Smooth muscle cell (in vitro differentiated cells): ENCODE data around the gene AGO1. TPM values are rescaled to one million over a fixed set of nuclear protein-coding genes. Genes with fewer than 3 reads are reported as not detected.

Experiments
- DNase-seq: peaks from one replicate; lab custom pipeline; 2025; ENCODE audit not compliant: unreplicated experiment; lab: John Stamatoyannopoulos, UW
- H2AFZ ChIP-seq: fragments of 200-600 bp; sonication (generic); 2 replicates; pipeline ENCODE4 v1.6.0; 2016; ENCODE audit warnings: antibody characterized with exemption, low read depth, mild to moderate bottlenecking
- H3F3A ChIP-seq: fragments of 200-600 bp; sonication (generic); 2 replicates; pipeline ENCODE4 v1.6.0; 2017; ENCODE audit warnings: antibody characterized with exemption, low read depth
- H3K27ac ChIP-seq: fragments of 200-600 bp; sonication (generic); 2 replicates; pipeline ENCODE4 v1.5.1; 2016; ENCODE audit warnings: low read depth, mild to moderate bottlenecking
- H3K27me3 ChIP-seq: fragments of 200-600 bp; sonication (generic); 2 replicates; pipeline ENCODE4 v1.6.1; 2016; ENCODE audit warnings: low read depth, mild to moderate bottlenecking
- H3K36me3 ChIP-seq: fragments of 200-600 bp; sonication (generic); 2 replicates; pipeline ENCODE4 v1.5.1; 2016; ENCODE audit warnings: low read depth
- H3K4me1 ChIP-seq: fragments of 200-600 bp; sonication (generic); 2 replicates; pipeline ENCODE4 v1.5.1; 2016; ENCODE audit warnings: low read depth
- H3K4me2 ChIP-seq: fragments of 200-600 bp; sonication (generic); 2 replicates; pipeline ENCODE4 v1.6.0; 2016; ENCODE audit warnings: mild to moderate bottlenecking
- H3K4me3 ChIP-seq: fragments of 200-600 bp; sonication (generic); 2 replicates; pipeline ENCODE4 v1.5.1; 2016; ENCODE audit warnings: mild to moderate bottlenecking
- H3K79me2 ChIP-seq: fragments of 200-600 bp; sonication (generic); 2 replicates; pipeline ENCODE4 v1.6.0; 2016; ENCODE audit warnings: low read depth, mild to moderate bottlenecking
- H3K9ac ChIP-seq: fragments of 200-600 bp; sonication (generic); 2 replicates; pipeline ENCODE4 v1.6.0; 2016; ENCODE audit warnings: low read depth
- H3K9me3 ChIP-seq: fragments of 200-600 bp; sonication (generic); replicated peaks from 2 replicates; pipeline ENCODE4 v1.5.1; 2016; ENCODE audit warnings: low read depth
- H4K20me1 ChIP-seq: fragments of 200-600 bp; sonication (generic); 2 replicates; pipeline ENCODE4 v1.6.0; 2016; ENCODE audit warnings: low read depth
- WGBS: methylation state at CpG from one replicate; pipeline ENCODE4 v1.1.7; 2016; ENCODE audit warnings: low lambda C conversion rate; 5-methylcytosine and 5-hydroxymethylcytosine counted together
- polyA plus RNA-seq: library from polyadenylated mRNA; unstranded; fragments of >200 nt; fragmentation: Nextera tagmentation; extraction: Ambion mirVana; gene quantifications from 2 replicates; pipeline ENCODE4 v1.2.1, GENCODE V29; 2016
- total RNA-seq: library from RNA; depleted of rRNA; stranded (reverse); fragments of >200 nt; gene quantifications from 2 replicates; pipeline ENCODE4 v1.2.3, GENCODE V29; 2014
- TF ChIP-seq, protein P1 (sequence below): fragments of 200-600 bp; sonication (generic); IDR thresholded peaks from 2 replicates; pipeline ENCODE4 v1.5.1; 2017; ENCODE audit warnings: borderline replicate concordance, mild to moderate bottlenecking, antibody characterized with exemption; ENCODE audit not compliant: insufficient read depth, poor library complexity, severe bottlenecking

The AGO1 gene
- total and polyA plus RNA-seq, 2 experiments from 2014 or later = 4.9 to 10.8 TPM

DNA sequence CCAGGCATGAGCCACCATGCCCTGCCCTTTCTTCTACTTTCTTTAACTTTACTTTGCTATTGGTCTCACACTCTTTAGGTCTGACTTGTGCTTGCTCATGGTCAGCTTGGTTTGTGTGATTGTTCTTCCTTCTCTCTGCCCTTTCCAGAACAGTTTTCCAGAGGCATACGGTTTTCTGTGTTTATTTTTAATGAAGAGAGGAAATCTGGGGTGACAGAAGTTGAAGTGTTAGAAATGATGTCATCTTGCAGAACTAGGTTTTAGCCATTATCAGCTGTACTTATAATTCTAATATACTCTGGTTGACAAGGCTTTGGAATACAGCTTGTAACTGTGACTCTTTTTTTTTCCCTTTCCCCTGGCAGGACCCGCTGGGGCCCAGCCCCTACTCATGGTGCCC, 62.3 kb downstream of the AGO1 start:
- Histone ChIP-seq H2AFZ (no peak overlapping the region), H3K4me2 (no peak overlapping the region), H3K27ac (peak overlapping the region; percentile 23), H3K4me1 (no peaks in the 10 kb centered on the region), H3K79me2 (peaks cover 97% of the 10 kb centered on the region), H3F3A (no peaks in the 10 kb centered on the region), H3K9ac (no peak overlapping the region), H3K36me3 (no peaks in the 10 kb centered on the region), H3K9me3 (no peaks in the 10 kb centered on the region), H3K27me3 (no peaks in the 10 kb centered on the region), H4K20me1 (peaks cover 95% of the 10 kb centered on the region), H3K4me3 (no peak overlapping the region)
- DNase-seq = no peak
- TF ChIP-seq, protein P1, sequence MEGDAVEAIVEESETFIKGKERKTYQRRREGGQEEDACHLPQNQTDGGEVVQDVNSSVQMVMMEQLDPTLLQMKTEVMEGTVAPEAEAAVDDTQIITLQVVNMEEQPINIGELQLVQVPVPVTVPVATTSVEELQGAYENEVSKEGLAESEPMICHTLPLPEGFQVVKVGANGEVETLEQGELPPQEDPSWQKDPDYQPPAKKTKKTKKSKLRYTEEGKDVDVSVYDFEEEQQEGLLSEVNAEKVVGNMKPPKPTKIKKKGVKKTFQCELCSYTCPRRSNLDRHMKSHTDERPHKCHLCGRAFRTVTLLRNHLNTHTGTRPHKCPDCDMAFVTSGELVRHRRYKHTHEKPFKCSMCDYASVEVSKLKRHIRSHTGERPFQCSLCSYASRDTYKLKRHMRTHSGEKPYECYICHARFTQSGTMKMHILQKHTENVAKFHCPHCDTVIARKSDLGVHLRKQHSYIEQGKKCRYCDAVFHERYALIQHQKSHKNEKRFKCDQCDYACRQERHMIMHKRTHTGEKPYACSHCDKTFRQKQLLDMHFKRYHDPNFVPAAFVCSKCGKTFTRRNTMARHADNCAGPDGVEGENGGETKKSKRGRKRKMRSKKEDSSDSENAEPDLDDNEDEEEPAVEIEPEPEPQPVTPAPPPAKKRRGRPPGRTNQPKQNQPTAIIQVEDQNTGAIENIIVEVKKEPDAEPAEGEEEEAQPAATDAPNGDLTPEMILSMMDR = no peak
- 50% methylated on average over 2 of the region's 2 CpGs for WGBS

- no peaks in the 10 kb centered on the region for H3K4me1 ChIP-seq
- no peaks in the 10 kb centered on the region for H3K36me3 ChIP-seq
- no peaks in the 10 kb centered on the region for H3K27me3 ChIP-seq
- DNase-seq = no peak
- WGBS = 22% methylated on average over 2 of the region's 2 CpGs
- no peak overlapping the region for H3K9ac ChIP-seq
- H3K9me3 ChIP-seq = no peaks in the 10 kb centered on the region
- no peak overlapping the region for H3K4me3 ChIP-seq
- H3K79me2 ChIP-seq = peaks cover 95% of the 10 kb centered on the region
- H4K20me1 ChIP-seq = peaks cover 94% of the 10 kb centered on the region
- no peaks in the 10 kb centered on the region for H3F3A ChIP-seq
- no peak overlapping the region for H3K4me2 ChIP-seq
- TF ChIP-seq, protein P1 = no peak
- no peak overlapping the region for H2AFZ ChIP-seq
- no peak overlapping the region for H3K27ac ChIP-seq
These were observed 64.5 kb downstream of the AGO1 start for GRCh38 chr1:35947547-35947946.

DNA sequence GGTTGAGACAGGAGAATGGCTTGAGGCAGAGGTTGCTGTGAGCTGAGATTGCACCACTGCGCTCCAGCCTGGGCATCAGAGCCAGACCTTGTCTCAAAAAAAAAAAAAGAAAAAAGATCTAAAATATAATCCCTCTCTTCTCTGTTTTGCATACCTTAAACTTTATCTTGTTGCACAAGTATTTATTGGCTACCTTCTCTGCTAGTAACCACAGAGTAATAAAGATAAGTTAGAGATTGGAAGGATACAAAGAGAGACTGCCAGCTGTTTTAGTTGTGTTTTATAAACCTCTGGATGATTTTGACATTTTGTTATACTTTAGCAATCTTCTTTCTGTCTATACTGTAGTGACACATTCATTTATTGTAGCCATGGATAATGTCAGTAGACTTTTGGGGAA, 75.5 kb downstream of the AGO1 start:
- TF ChIP-seq, protein P1 = no peak
- H3K9ac ChIP-seq = no peak overlapping the region
- H3K9me3 ChIP-seq = no peaks in the 10 kb centered on the region
- H3K27ac ChIP-seq = no peak overlapping the region
- no peaks in the 10 kb centered on the region for H3F3A ChIP-seq
- H4K20me1 ChIP-seq = peaks cover 80% of the 10 kb centered on the region
- H3K36me3 ChIP-seq = no peaks in the 10 kb centered on the region
- 85% methylated on average over 1 of the region's 1 CpG for WGBS
- no peak for DNase-seq
- H3K4me2 ChIP-seq = no peak overlapping the region
- no peak overlapping the region for H2AFZ ChIP-seq
- no peaks in the 10 kb centered on the region for H3K4me1 ChIP-seq
- H3K27me3 ChIP-seq = no peaks in the 10 kb centered on the region
- H3K79me2 ChIP-seq = peaks cover 72% of the 10 kb centered on the region
- no peak overlapping the region for H3K4me3 ChIP-seq

GRCh38 chr1:35959304-35959703, 76.3 kb downstream of the AGO1 start:
- WGBS = 76% methylated on average over 3 of the region's 3 CpGs
- H2AFZ ChIP-seq = no peak overlapping the region
- no peak for DNase-seq
- H3K4me2 ChIP-seq = no peak overlapping the region
- no peaks in the 10 kb centered on the region for H3K4me1 ChIP-seq
- no peak overlapping the region for H3K9ac ChIP-seq
- no peaks in the 10 kb centered on the region for H3K9me3 ChIP-seq
- H3F3A ChIP-seq = no peaks in the 10 kb centered on the region
- H3K36me3 ChIP-seq = no peaks in the 10 kb centered on the region
- H3K79me2 ChIP-seq = peaks cover 70% of the 10 kb centered on the region
- no peaks in the 10 kb centered on the region for H3K27me3 ChIP-seq
- TF ChIP-seq, protein P1 = no peak
- H3K27ac ChIP-seq = no peak overlapping the region
- H3K4me3 ChIP-seq = no peak overlapping the region
- H4K20me1 ChIP-seq = peaks cover 76% of the 10 kb centered on the region
